ENCODE results near the gene RNF183. TPM values are rescaled to one million over a fixed set of nuclear protein-coding genes. Genes with fewer than 3 reads are reported as not detected.

RNF183 gene
- polyA plus RNA-seq, 1 of the 3 experiments (the other 2 are of a cell fraction): not detected

GRCh38 chr9:113328045-113328782 is 25.0 kb upstream of the RNF183 start (continued):
- TF ChIP-seq MAX (IDR thresholded peaks at IDR 0.05; ENCODE audit: low read depth) (no peak), POLR2AphosphoS5 (IDR thresholded peaks at IDR 0.05; ENCODE audit: low read depth, low read length) (no peak), FOXJ3 (CRISPR knock-in tag; IDR thresholded peaks at IDR 0.05) (no peak)

DNA sequence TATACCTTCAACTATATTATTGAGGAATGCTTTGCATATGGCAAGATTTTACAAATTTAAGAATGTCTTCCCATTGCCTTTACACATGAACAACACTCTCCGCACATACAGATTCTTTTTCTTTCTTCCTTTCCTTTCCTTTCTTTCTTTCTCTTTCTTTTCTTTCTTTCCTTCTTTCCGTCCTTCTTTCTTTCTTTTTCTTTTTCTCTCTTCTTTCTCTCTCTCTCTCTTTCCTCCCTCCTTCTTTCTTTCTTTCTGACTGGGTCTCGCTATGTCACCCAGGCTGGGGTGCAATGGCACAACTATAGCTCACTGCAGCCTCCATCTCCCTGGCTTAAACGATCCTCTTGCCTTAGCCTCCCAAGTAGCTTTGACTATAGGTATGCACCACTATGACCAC is 23.1 kb upstream of the RNF183 start:
- H3K27ac ChIP-seq (ENCODE audit: low read depth in 2 of 2, low read length in 1 of 2): no peak overlapping the region
- no peak for DNase-seq
- H3F3A ChIP-seq (replicated peaks; ENCODE audit: insufficient read depth): no peaks in the 10 kb centered on the region
- no peaks in the 10 kb centered on the region for H3K4me1 ChIP-seq (ENCODE audit: control insufficient read depth in 1 of 2, insufficient read depth in 2 of 2, low read depth in 1 of 2, low read length in 1 of 2)
- no peak overlapping the region for H3K4me3 ChIP-seq (ENCODE audit: low read depth in 2 of 2, low read length in 1 of 2)
- WGBS (ENCODE audit: low lambda C conversion rate): 93% methylated on average over 4 of the region's 4 CpGs
- no peak overlapping the region for H3K9ac ChIP-seq
- no peaks in the 10 kb centered on the region for H3K79me2 ChIP-seq (ENCODE audit: insufficient read depth)
- ChIA-PET CTCF (interaction anchor here (1.1 kb wide), 1 partner anchor 84 kb away, joined by 3 read pairs; the partner anchor contains the start of genes C9orf43 and POLE3), POLR2A (no interaction called here)
- no peak for TF ChIP-seq POLR2AphosphoS5 (IDR thresholded peaks at IDR 0.05; ENCODE audit: low read depth, low read length)
- TF ChIP-seq SIN3A (IDR thresholded peaks at IDR 0.05; ENCODE audit: borderline replicate concordance, low read depth, low read length): no peak
- no peak for TF ChIP-seq MAX (IDR thresholded peaks at IDR 0.05; ENCODE audit: low read depth)
- TF ChIP-seq, protein P1, sequence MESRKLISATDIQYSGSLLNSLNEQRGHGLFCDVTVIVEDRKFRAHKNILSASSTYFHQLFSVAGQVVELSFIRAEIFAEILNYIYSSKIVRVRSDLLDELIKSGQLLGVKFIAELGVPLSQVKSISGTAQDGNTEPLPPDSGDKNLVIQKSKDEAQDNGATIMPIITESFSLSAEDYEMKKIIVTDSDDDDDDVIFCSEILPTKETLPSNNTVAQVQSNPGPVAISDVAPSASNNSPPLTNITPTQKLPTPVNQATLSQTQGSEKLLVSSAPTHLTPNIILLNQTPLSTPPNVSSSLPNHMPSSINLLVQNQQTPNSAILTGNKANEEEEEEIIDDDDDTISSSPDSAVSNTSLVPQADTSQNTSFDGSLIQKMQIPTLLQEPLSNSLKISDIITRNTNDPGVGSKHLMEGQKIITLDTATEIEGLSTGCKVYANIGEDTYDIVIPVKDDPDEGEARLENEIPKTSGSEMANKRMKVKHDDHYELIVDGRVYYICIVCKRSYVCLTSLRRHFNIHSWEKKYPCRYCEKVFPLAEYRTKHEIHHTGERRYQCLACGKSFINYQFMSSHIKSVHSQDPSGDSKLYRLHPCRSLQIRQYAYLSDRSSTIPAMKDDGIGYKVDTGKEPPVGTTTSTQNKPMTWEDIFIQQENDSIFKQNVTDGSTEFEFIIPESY (IDR thresholded peaks at IDR 0.05; ENCODE audit: borderline replicate concordance, low read depth): no peak
- no peak for TF ChIP-seq MEF2A (IDR thresholded peaks at IDR 0.05; ENCODE audit: borderline replicate concordance, low read depth)
- no peak for TF ChIP-seq RXRA (IDR thresholded peaks at IDR 0.05; ENCODE audit: borderline replicate concordance, low read depth)
- no peak for TF ChIP-seq NFIC (IDR thresholded peaks at IDR 0.05; ENCODE audit: borderline replicate concordance)
- no peak for TF ChIP-seq EP300 (IDR thresholded peaks at IDR 0.05; ENCODE audit: borderline replicate concordance in 1 of 2, low read depth in 1 of 2, low read length in 1 of 2)
- no peak for TF ChIP-seq GABPA (IDR thresholded peaks at IDR 0.05; ENCODE audit: low read depth)
- no peak for TF ChIP-seq GATA2 (CRISPR knock-in tag; IDR thresholded peaks at IDR 0.05)
- TF ChIP-seq, protein P2, sequence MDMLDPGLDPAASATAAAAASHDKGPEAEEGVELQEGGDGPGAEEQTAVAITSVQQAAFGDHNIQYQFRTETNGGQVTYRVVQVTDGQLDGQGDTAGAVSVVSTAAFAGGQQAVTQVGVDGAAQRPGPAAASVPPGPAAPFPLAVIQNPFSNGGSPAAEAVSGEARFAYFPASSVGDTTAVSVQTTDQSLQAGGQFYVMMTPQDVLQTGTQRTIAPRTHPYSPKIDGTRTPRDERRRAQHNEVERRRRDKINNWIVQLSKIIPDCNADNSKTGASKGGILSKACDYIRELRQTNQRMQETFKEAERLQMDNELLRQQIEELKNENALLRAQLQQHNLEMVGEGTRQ (IDR thresholded peaks at IDR 0.05; ENCODE audit: borderline replicate concordance, low read depth, low read length): no peak
- TF ChIP-seq FOXJ3 (CRISPR knock-in tag; IDR thresholded peaks at IDR 0.05): no peak
- TF ChIP-seq, protein P3, sequence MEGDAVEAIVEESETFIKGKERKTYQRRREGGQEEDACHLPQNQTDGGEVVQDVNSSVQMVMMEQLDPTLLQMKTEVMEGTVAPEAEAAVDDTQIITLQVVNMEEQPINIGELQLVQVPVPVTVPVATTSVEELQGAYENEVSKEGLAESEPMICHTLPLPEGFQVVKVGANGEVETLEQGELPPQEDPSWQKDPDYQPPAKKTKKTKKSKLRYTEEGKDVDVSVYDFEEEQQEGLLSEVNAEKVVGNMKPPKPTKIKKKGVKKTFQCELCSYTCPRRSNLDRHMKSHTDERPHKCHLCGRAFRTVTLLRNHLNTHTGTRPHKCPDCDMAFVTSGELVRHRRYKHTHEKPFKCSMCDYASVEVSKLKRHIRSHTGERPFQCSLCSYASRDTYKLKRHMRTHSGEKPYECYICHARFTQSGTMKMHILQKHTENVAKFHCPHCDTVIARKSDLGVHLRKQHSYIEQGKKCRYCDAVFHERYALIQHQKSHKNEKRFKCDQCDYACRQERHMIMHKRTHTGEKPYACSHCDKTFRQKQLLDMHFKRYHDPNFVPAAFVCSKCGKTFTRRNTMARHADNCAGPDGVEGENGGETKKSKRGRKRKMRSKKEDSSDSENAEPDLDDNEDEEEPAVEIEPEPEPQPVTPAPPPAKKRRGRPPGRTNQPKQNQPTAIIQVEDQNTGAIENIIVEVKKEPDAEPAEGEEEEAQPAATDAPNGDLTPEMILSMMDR (IDR thresholded peaks at IDR 0.05): no peak
- TF ChIP-seq EZH2phosphoT487 (IDR thresholded peaks at IDR 0.05; ENCODE audit: borderline replicate concordance, low read depth): no peak
- no peak overlapping the region for H2AFZ ChIP-seq (ENCODE audit: low read depth)
- H3K9me2 ChIP-seq: no peaks in the 10 kb centered on the region
- H3K27me3 ChIP-seq (ENCODE audit: insufficient read depth): no peaks in the 10 kb centered on the region; the same call in 1 of the 2 replicates
- no peak overlapping the region for H3K4me2 ChIP-seq
- H3K36me3 ChIP-seq (replicated peaks in 1 of 2; ENCODE audit: control insufficient read depth in 1 of 2, insufficient read depth in 2 of 2, low read length in 1 of 2): no peaks in the 10 kb centered on the region
- H4K20me1 ChIP-seq (ENCODE audit: insufficient read depth): no peaks in the 10 kb centered on the region
- no peaks in the 10 kb centered on the region for H3K9me3 ChIP-seq

All from SK-N-SH (cell line).